Stimulated activated CD4-positive, alpha-beta T cell treated with anti-CD3 and anti-CD28 coated beads, Interleukin-15, amount 100 ng/mL, for 24 hours (primary cell): ENCODE results near the gene EDC4.
A peak's percentile ranks its signal among the peaks of the same experiment; 100 is the strongest.
"Not testable (repeated sequence)": the region's sequence is repeated elsewhere in the genome, so short reads cannot be mapped to it uniquely, and the experiment has no call there.

Source experiments
- DNase-seq: peaks from one replicate; pipeline ENCODE4 v3.0.0-alpha.2; 2020

Gene EDC4

DNA sequence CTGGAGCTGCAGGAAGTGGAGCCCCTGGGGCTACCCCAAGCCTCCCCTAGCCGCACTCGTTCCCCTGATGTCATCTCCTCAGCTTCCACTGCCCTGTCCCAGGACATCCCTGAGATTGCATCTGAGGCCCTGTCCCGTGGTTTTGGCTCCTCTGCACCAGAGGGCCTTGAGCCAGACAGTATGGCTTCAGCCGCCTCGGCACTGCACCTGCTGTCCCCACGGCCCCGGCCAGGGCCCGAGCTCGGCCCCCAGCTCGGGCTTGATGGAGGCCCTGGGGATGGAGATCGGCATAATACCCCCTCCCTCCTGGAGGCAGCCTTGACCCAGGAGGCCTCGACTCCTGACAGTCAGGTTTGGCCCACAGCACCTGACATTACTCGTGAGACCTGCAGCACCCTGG, 7.7 kb downstream of the EDC4 start:
- no peak for DNase-seq

DNA sequence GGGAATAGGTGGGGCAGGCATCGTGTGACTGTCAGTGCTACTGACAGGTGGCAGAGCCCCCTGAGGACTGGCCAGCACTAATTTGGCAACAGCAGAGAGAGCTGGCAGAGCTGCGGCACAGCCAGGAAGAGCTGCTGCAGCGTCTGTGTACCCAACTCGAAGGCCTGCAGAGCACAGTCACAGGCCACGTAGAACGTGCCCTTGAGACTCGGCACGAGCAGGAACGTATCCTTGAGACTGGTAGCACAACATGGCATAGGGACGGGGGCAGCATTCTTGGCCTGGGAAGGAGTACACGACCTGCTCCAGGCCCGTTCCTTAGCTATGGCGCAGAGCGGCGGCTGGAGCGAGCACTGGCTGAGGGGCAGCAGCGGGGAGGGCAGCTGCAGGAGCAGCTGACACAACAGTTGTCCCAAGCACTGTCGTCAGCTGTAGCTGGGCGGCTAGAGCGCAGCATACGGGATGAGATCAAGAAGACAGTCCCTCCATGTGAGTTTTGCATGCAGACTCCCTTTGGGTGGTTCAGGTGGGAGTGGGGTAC, 8.8 kb downstream of the EDC4 start:
- DNase-seq, result no peak

GRCh38 chr16:67882374-67883145, 9.7 kb downstream of the EDC4 start:
- DNase-seq, result no peak

GRCh38 chr16:67883146-67883871, 10.5 kb downstream of the EDC4 start:
- no peak for DNase-seq

DNA sequence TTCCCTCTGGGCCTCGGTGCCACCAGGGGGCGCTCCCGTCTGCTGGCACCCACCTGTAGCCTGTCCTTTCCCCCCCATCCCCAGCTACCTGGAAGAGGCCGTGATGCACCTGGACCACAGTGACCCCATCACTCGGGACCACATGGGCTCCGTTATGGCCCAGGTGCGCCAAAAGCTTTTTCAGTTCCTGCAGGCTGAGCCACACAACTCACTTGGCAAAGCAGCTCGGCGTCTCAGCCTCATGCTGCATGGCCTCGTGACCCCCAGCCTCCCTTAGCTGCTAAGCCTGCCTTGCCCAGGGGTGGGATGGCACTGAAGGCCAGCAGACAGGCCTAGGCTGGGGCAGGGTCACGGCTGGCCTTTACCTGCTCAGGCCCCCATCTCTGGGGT, 11.0 kb downstream of the EDC4 start:
- peak; percentile 78 for DNase-seq

DNA sequence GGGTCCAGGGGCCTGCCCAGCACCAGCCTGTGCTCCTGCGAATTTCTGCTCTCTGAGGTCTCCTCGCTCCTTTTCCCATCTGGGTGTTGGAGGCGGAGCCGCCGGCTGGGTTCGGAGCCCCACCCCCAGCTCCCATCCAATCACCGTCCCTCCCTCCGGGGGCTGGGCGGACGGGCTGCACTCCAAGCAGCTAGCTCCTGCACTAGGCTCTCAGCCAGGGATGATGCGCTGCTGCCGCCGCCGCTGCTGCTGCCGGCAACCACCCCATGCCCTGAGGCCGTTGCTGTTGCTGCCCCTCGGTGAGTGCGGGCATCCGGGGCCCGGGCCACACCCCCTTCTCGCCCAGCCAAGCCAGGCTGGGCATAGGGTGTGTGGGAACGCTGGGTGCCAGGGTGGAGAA, 11.8 kb downstream of the EDC4 start, which contains the start of gene NRN1L:
Gene NRN1L, plus strand, starts transcription at position 202 of the 400 bp plus-strand sequence. Its CDS starts 19 bp downstream, at position 221.
- DNase-seq, result no peak

DNA sequence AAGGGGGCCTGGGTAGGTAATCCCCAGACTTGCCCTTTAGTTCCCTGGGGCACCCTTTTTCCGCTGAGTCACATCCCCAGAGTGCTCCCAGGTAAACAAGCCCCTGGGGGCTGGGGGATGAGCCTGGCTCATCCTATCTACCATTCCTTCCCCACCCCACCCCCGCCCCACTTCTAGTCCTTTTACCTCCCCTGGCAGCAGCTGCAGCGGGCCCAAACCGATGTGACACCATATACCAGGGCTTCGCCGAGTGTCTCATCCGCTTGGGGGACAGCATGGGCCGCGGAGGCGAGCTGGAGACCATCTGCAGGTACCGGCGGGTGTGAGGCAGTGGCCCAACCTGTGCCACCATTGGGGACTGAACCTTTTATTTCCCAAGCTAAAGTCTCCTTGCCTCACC, 12.7 kb downstream of the EDC4 start:
- no peak for DNase-seq

GRCh38 chr16:67885976-67886375, 13.1 kb downstream of the EDC4 start:
- DNase-seq, result no peak

DNA sequence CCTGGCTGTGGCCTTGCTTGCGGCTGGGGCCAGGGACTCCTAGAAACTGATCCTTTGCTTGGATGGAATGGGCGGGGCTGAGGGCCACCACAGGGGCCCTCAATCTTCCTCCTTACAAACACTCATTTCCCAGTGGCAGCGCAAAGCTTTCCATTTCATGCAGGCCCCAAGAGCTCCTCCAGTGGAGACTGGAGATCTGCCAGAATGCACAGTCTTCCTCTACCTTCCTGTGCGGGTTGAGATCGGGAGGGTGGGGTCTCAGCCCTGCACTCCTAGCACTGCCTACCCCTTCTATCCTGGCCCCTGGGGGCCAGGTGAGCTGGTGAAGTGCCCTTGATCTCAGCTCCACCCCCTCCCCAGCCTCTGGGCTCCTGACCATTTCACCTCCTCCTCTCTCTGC, 13.5 kb downstream of the EDC4 start:
- no peak for DNase-seq

DNA sequence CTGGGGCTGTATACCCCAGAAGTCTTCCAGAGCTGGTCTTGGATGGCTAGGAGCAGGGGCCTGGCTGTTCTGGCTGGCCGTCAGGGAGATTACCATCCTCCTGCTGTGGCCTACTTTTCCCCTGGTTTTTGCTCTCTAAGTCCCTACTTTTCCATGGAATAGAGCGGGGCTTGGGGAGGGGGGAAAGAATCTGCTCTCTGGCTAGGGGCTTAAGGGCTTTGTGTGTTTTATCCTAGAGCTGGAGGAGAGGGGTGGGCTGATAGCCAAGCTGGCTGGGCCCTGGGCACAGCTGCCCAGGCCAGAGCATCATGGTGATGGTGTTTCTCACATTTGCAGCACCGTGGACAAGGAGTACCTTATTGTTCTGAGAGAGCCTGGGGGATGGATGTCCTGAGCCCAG, 15.5 kb downstream of the EDC4 start:
- no peak for DNase-seq

DNA sequence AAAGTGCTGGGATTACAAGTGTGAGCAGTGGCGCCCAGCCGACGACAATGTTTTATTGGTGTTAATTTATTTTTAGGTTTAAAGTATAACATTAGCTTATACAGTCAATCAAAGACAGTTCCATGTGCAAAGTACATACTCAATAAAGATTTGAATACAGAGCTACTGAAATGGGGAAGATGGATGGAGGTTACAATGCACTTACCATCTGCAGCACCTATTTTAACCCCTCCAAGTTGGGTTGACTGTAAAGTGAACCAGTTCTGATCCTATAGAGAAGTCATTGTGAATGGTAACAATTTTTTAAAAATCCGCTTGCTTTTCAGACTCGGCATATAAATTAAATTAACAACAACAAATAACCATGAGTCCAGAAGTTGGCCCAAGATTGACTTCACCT, 19.5 kb downstream of the EDC4 start:
- no peak for DNase-seq

GRCh38 chr16:67892899-67893742, 20.3 kb downstream of the EDC4 start, which contains the start of gene PSKH1:
Gene PSKH1 (plus strand): TSS chr16:67893254. CDS start chr16:67908750, 15,496 bp downstream.
- DNase-seq, result peak; percentile 97

- DNase-seq, result no peak
Measured at GRCh38 chr16:67893743-67894399, 21.0 kb downstream of the EDC4 start.

DNA sequence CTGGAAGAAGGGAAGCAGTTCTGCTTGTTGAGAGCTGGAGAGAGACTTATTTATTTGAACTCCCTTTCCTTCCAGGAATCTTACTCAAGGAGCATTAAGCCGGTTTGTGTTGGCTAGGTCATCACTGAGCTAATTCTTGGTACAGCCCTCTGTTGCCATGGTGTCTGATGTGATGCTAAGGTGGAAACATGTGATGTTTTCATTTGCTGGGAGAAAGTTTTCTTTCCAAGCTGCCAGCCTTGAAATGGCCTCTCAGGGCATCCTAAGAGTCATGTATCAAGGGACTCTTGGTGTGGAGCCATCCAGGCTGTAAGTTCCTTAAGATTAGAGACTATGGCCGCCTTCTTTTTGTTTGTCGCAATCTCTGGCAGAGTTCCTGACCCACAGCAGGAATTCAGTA, 24.4 kb downstream of the EDC4 start:
- no peak for DNase-seq

- DNase-seq, result no peak
Measured at GRCh38 chr16:67901734-67902133, 28.9 kb downstream of the EDC4 start.

- no peak for DNase-seq
Measured at GRCh38 chr16:67902831-67903230, 30.0 kb downstream of the EDC4 start.

DNA sequence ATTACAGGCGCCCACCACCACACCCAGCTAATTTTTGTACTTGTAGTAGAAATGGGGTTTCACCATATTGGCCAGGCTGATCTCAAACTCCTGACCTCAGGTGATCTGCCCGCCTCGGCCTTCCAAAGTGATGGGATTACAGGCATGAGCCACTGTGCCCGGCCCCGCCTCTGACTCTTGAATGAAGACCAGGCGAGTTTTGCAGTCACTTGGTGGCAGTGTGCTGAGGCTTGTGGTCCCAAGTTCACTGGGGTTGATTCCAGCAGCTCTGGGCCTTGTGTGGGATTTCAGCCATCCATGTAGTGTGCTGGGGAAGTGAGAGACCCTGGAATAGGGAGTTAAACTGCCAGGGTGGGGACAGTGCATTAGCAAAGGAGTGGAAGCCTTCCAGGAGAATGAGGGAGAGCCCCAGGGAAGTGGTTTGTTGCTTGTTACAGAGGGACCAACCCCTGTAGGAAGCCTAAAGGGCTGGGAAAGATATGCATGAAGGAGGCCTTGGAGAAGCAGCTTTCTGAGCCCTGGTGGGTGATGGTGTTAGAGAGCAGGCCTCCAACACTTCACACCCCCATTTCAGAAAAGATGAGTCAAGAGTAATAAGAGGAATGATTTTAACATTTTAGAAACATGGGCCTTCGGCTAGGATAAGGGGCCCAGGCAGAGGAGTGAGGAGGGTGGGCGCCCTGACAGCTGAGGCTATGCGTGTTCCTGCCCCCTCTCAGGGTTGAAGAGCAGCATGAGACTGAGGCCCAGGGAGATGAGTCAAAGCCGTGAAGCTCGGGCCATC, 34.7 kb downstream of the EDC4 start:
- DNase-seq, result no peak

DNA sequence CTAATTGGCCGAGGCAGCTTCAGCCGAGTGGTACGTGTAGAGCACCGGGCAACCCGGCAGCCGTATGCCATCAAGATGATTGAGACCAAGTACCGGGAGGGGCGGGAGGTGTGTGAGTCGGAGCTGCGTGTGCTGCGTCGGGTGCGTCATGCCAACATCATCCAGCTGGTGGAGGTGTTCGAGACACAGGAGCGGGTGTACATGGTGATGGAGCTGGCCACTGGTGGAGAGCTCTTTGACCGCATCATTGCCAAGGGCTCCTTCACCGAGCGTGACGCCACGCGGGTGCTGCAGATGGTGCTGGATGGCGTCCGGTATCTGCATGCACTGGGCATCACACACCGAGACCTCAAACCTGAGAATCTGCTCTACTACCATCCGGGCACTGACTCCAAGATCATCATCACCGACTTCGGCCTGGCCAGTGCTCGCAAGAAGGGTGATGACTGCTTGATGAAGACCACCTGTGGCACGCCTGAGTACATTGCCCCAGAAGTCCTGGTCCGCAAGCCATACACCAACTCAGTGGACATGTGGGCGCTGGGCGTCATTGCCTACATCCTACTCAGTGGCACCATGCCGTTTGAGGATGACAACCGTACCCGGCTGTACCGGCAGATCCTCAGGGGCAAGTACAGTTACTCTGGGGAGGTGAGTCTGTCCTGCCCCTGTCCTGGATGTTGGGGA, 36.3 kb downstream of the EDC4 start:
- no peak for DNase-seq

- DNase-seq, result no peak
Measured at GRCh38 chr16:67910158-67910557, 37.3 kb downstream of the EDC4 start.

GRCh38 chr16:67914758-67915495, 42.1 kb downstream of the EDC4 start:
- DNase-seq, result no peak

DNA sequence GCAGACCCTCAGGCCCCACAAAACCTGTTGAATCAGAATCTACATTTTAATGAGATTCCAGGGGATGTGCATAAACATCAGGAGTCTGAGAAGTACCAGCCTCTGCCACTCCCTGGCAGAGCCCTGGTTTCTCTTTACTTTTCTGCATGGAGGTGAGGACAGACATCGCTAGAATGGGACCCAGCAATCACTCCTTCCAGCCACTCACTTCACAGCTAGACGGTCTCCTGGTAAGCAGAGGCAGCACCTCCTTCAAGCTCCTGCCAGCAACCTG, 42.6 kb downstream of the EDC4 start:
- DNase-seq, result not testable (repeated sequence)
